ENCODE results near the gene PTGDS.

PTGDS gene

DNA sequence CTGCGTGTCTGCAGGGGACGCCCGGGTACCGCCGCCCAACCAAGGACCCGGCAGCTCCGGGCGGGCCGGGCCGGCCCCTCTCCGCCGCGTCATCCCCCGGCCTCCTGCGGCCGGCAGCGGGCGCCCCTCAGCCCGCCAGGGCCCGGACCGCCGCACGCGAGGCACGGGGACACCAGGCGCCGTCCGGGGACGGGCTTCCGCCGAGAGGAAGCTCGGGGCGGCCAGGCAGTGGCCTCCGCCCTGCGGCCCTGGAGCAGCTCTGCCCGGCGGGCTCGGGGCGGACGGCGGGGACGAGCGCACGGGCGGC lies 33.1 kb upstream of the PTGDS start:
- Histone ChIP-seq H3K9me3 (ENCODE audit: insufficient read depth, low read length, severe bottlenecking) (no peaks in the 10 kb centered on the region), H3K79me2 (ENCODE audit: insufficient read depth, low read length) (peaks cover 23% of the 10 kb centered on the region), H3K27ac (ENCODE audit: low read length) (peak overlapping the region; percentile 84), H3K4me1 (ENCODE audit: insufficient read depth, low read length) (peaks cover 31% of the 10 kb centered on the region), H3K4me3 (ENCODE audit: low read depth in 1 of 2, low read length in 2 of 2) (peak overlapping the region; percentile 82 to 94; a peak in 3 of 4 replicates), H3K36me3 (ENCODE audit: insufficient read depth, low read length) (peaks cover 34% of the 10 kb centered on the region), H4K20me1 (ENCODE audit: insufficient read depth, low read length) (peaks cover 17% of the 10 kb centered on the region), H3K9ac (ENCODE audit: low read depth, low read length) (peak overlapping the region; percentile 89), H3K27me3 (ENCODE audit: insufficient read depth, low read length, poor library complexity) (no peaks in the 10 kb centered on the region), H2AFZ (ENCODE audit: low read depth, low read length) (peak overlapping the region; percentile 71), H3K4me2 (ENCODE audit: insufficient read depth, low read length) (peak overlapping the region; percentile 91)
- no peak for TF ChIP-seq EZH2 (IDR thresholded peaks at IDR 0.05; ENCODE audit: borderline replicate concordance, low read depth, low read length, severe bottlenecking)
- TF ChIP-seq, protein P1, sequence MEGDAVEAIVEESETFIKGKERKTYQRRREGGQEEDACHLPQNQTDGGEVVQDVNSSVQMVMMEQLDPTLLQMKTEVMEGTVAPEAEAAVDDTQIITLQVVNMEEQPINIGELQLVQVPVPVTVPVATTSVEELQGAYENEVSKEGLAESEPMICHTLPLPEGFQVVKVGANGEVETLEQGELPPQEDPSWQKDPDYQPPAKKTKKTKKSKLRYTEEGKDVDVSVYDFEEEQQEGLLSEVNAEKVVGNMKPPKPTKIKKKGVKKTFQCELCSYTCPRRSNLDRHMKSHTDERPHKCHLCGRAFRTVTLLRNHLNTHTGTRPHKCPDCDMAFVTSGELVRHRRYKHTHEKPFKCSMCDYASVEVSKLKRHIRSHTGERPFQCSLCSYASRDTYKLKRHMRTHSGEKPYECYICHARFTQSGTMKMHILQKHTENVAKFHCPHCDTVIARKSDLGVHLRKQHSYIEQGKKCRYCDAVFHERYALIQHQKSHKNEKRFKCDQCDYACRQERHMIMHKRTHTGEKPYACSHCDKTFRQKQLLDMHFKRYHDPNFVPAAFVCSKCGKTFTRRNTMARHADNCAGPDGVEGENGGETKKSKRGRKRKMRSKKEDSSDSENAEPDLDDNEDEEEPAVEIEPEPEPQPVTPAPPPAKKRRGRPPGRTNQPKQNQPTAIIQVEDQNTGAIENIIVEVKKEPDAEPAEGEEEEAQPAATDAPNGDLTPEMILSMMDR (IDR thresholded peaks at IDR 0.05; ENCODE audit: borderline replicate concordance, extremely low read depth, low read length, poor library complexity, severe bottlenecking): no peak
- DNase-seq (no peak), ATAC-seq (ENCODE audit: insufficient read depth, low read depth) (no peak; the same call in 1 of the 3 replicates)

DNA sequence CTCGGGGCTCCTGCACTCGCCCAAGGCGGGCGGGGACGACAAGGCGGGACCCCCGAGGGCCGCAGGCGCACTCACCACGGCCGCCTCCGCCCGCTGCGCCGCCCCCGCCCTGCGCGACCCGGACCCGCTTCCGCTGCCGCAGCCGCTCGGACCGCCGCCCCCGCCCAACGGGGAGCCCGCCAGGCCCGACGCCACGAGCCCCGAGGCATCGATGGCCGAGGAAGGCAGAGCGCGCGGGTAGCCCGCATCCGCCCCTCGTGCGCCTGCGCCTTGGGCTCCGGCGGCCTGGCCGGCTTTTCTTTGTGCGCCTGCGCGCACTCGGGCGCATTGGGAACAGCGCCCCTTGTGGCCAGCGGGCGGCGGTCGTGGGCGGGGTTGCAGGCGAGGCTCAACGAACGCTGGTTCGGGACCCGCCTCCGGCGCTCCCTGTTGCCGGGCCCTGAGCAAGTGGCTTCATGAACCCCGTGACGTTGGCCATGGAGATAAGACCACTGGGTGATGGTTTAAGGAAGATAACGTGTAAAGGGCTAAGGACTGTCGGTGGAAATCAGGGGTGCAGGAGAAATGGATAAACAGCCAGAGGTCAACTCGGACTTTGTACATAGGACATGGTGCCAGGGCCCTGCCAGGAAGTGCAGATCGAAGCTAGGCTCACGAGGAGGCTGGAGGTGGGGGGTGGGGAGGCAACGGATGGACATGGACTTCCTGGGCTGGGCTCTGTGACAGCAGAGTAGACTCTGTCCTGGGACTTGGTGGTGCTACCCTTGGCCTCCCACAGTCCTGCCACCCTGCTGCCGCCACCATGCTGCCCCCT lies 32.6 kb upstream of the PTGDS start, which contains the start of the genes C8G and FBXW5:
TSS of gene C8G (plus strand) at position 725 of the 814 bp plus-strand sequence. CDS start at position 803, 78 bp downstream.
TSS of gene FBXW5 (minus strand) at position 220 of the 814 bp plus-strand sequence. CDS start 655 bp downstream, outside the sequence.
- peaks cover 23% of the 10 kb centered on the region for H3K79me2 ChIP-seq (ENCODE audit: insufficient read depth, low read length)
- peak within 1 kb of the TSS; percentile 84 for H3K27ac ChIP-seq (ENCODE audit: low read length)
- peak within 1 kb of the TSS; percentile 82 to 94; a peak in 3 of 4 replicates for H3K4me3 ChIP-seq (ENCODE audit: low read depth in 1 of 2, low read length in 2 of 2)
- H4K20me1 ChIP-seq (ENCODE audit: insufficient read depth, low read length): peaks cover 17% of the 10 kb centered on the region
- ATAC-seq (ENCODE audit: insufficient read depth, low read depth) (peak; percentile 79), DNase-seq (peak; percentile 93)
- no peaks in the 10 kb centered on the region for H3K27me3 ChIP-seq (ENCODE audit: insufficient read depth, low read length, poor library complexity)
- no peaks in the 10 kb centered on the region for H3K9me3 ChIP-seq (ENCODE audit: insufficient read depth, low read length, severe bottlenecking)
- H3K9ac ChIP-seq (ENCODE audit: low read depth, low read length): peak within 1 kb of the TSS; percentile 89
- H3K4me2 ChIP-seq (ENCODE audit: insufficient read depth, low read length): peak within 1 kb of the TSS; percentile 91
- H2AFZ ChIP-seq (ENCODE audit: low read depth, low read length): peak within 1 kb of the TSS; percentile 71
- TF ChIP-seq, protein P1 (IDR thresholded peaks at IDR 0.05; ENCODE audit: borderline replicate concordance, extremely low read depth, low read length, poor library complexity, severe bottlenecking): peak; percentile 89
- no peak for TF ChIP-seq EZH2 (IDR thresholded peaks at IDR 0.05; ENCODE audit: borderline replicate concordance, low read depth, low read length, severe bottlenecking)
- H3K36me3 ChIP-seq (ENCODE audit: insufficient read depth, low read length): peaks cover 32% of the 10 kb centered on the region
- H3K4me1 ChIP-seq (ENCODE audit: insufficient read depth, low read length): peaks cover 35% of the 10 kb centered on the region

DNA sequence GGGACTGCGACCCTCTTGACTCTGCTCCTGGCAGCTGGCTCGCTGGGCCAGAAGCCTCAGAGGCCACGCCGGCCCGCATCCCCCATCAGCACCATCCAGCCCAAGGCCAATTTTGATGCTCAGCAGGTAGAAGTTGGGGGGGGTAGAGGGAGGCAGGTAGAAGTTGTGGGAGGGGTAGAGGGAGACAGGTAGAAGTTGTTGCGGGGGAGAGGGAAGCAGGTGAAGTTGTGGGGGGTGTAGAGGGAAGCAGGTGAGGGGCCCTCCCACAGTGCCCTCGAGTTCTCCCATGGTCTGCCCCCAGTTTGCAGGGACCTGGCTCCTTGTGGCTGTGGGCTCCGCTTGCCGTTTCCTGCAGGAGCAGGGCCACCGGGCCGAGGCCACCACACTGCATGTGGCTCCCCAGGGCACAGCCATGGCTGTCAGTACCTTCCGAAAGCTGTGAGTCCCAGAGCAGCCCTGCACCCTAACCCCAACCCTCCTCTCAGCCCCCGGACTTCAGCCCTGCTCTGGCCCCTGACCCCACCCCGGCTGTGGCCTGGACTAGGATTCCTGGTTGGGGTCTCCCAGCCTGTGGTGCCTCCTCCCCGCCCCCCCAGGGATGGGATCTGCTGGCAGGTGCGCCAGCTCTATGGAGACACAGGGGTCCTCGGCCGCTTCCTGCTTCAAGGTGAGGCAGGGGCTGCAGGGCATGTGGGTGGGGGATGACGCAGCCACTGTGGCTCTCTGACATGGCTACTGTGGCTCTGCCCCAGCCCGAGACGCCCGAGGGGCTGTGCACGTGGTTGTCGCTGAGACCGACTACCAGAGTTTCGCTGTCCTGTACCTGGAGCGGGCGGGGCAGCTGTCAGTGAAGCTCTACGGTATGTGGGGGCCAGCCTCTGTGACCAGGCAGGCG lies 31.7 kb upstream of the PTGDS start:
- no peak overlapping the region for H3K27ac ChIP-seq (ENCODE audit: low read length)
- no peak for ATAC-seq (ENCODE audit: insufficient read depth, low read depth)
- peak overlapping the region; percentile 50; the same call in 1 of the 2 replicates for H3K4me2 ChIP-seq (ENCODE audit: insufficient read depth, low read length)

More for the DNA sequence above, 31.7 kb upstream of the PTGDS start:
- peak overlapping the region in 1 of 2 experiments; percentile 36; a peak in 1 of 4 replicates for H3K4me3 ChIP-seq (ENCODE audit: low read depth in 1 of 2, low read length in 2 of 2)
- no peak overlapping the region for H3K9ac ChIP-seq (ENCODE audit: low read depth, low read length)
- H3K9me3 ChIP-seq (ENCODE audit: insufficient read depth, low read length, severe bottlenecking): no peaks in the 10 kb centered on the region
- peaks cover 17% of the 10 kb centered on the region for H4K20me1 ChIP-seq (ENCODE audit: insufficient read depth, low read length)
- TF ChIP-seq, protein P1 (IDR thresholded peaks at IDR 0.05; ENCODE audit: borderline replicate concordance, extremely low read depth, low read length, poor library complexity, severe bottlenecking): no peak
- TF ChIP-seq EZH2 (IDR thresholded peaks at IDR 0.05; ENCODE audit: borderline replicate concordance, low read depth, low read length, severe bottlenecking): no peak
- peaks cover 41% of the 10 kb centered on the region for H3K4me1 ChIP-seq (ENCODE audit: insufficient read depth, low read length)
- H3K27me3 ChIP-seq (ENCODE audit: insufficient read depth, low read length, poor library complexity): no peaks in the 10 kb centered on the region
- peaks cover 24% of the 10 kb centered on the region for H3K36me3 ChIP-seq (ENCODE audit: insufficient read depth, low read length)
- DNase-seq: no peak
- peaks cover 23% of the 10 kb centered on the region for H3K79me2 ChIP-seq (ENCODE audit: insufficient read depth, low read length)
- 0 out of 2 replicates have a peak overlapping the region, but pooled peaks have one; percentile 60 for H2AFZ ChIP-seq (ENCODE audit: low read depth, low read length)

All from DND-41 (cell line).